Activated gamma-delta T cell (primary cell): ENCODE results near the gene PIF1.

Experiments
- DNase-seq: peaks from one replicate; lab custom pipeline; 2025; lab: John Stamatoyannopoulos, UW
- total RNA-seq, 2 donors: gene quantifications; one replicate each; lab custom pipeline; 2026; lab: John Stamatoyannopoulos, UW

The PIF1 gene, protein sequence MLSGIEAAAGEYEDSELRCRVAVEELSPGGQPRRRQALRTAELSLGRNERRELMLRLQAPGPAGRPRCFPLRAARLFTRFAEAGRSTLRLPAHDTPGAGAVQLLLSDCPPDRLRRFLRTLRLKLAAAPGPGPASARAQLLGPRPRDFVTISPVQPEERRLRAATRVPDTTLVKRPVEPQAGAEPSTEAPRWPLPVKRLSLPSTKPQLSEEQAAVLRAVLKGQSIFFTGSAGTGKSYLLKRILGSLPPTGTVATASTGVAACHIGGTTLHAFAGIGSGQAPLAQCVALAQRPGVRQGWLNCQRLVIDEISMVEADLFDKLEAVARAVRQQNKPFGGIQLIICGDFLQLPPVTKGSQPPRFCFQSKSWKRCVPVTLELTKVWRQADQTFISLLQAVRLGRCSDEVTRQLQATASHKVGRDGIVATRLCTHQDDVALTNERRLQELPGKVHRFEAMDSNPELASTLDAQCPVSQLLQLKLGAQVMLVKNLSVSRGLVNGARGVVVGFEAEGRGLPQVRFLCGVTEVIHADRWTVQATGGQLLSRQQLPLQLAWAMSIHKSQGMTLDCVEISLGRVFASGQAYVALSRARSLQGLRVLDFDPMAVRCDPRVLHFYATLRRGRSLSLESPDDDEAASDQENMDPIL
- 1.3 to 5.6 reads per million in 2 donors for total RNA-seq

DNA sequence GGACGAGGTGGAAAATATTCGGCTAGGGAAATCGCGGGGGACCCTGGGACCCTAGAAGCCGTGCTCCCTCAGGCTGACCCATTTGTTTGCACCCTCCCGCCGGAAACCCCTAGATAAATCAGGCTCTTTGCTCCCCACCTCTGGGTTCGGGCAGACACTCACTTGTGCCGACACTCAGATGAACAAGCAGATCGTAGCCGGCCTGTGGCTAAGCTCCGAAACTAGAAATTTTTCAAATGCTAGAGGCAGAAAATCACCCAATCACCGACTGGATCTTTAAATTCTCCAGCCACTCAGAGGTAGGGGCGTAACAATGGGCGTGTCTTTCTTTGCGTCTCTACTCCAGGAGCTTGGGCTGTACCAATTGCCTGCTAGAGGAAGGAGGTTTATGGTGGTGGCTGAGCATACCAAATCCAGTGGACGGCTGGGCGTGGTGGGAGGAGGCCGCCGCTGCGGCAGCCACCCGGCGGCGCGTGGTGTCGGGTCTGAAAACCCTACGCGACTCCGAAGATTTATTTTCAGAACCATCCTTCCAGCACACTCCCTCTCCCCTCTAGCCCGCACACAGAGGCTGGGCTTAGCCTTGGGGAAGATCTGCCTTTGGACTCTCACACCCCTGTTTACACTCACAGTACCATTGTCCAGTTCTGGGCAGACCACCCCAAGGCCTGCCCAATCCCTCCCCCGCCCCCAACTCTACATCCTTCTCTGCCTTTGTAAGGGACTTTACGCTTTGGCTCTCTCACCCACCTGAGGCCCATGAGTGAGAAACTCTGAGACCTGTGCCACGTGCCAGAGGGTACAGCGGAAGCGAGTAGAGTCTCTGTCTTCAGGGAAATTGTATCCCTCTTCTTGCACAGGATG, at the start of gene PIF1:
PIF1 (minus strand) TSS at position 217 of the 864 bp plus-strand sequence. CDS start 1,312 bp downstream, outside the sequence.
- DNase-seq: peak; percentile 46

DNA sequence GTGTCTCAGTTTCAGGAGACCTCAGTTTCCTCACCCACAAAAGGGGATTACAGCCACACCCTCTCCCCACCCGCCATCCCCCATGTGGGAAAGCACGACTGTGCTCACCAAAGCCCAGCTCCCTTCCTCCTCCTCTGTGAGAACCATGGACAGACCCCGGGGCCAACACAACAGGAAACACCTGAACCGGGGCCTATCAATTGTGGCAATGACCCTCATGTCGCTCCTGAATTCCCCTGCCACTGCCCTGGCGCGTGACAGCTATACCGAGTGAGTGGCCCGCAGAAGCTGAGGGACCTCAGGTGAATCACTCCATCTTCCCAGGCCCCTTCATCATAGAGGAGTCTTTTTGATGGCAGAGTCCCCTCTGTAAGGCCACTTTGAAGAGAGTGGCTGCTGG, 44.9 kb upstream of the PIF1 start:
- no peak for DNase-seq

DNA sequence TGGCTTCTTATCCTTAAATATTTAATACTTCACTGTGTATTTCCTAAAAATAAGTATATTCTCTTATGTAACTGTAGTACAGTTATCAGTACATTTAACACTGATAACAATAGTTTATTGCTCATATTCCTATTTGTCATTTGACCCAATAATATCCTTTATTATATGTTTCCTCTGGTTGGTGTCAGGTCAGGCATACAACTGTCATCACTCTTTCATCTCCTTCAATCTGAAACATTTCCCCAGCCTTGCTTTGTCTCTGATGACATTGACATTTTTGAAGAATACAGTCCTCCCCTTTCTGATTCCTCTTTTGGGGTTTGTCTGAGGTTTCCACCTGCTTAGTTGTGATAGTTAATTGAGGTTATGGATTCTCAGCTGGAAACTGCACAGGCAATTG, 44.1 kb upstream of the PIF1 start:
- DNase-seq: no peak

DNA sequence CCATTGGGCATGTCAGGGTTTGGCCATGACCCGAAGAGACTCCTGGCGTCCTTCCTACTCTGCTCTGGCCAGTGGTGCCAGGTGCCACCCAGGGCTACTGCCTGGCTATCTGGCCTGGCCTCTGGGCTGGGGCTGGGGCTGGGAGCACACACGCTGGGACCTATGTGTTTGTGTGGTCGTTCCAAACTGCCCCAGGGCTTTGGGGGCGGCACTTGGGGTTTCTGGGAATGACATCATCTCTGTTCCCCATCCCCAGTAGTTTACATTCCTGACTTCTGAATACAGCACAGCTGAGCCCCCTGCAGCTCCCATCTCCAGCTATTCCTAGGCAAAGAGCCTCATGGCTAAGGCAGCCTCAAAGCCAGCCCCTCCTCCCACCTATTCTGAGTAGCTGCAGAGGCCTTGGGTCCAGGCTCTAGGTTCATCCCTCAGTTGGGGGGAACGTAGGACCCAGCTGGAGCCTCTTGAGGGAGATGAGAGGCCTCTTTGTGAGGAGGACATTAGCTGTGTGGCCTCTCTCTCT, 40.6 kb upstream of the PIF1 start:
- no peak for DNase-seq

DNA sequence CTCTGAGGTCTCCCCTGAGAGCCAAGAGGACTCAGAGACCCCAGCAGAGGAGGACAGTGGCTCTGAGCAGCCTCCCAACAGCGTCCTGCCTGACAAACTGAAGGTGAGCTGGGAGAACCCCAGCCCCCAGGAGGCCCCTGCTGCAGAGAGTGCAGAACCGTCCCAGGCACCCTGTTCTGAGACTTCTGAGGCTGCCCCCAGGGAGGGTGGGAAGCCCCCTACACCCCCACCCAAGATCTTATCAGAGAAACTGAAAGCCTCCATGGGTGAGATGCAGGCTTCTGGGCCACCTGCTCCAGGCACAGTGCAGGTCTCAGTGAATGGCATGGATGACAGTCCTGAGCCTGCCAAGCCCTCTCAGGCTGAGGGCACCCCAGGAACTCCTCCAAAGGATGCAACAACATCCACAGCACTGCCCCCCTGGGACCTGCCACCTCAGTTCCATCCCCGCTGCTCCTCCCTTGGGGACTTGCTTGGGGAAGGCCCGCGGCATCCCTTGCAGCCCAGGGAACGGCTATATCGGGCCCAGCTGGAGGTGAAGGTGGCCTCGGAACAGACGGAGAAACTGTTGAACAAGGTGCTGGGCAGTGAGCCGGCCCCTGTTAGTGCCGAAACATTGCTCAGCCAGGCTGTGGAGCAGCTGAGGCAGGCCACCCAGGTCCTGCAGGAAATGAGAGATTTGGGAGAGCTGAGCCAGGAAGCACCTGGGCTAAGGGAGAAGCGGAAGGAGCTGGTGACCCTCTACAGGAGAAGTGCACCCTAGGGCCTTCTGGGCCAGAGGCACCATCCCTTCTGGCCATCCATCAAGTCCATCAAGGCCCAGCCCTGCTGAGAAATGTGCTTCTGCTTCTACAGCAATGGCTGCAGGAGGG, 39.9 kb upstream of the PIF1 start:
- DNase-seq: no peak

DNA sequence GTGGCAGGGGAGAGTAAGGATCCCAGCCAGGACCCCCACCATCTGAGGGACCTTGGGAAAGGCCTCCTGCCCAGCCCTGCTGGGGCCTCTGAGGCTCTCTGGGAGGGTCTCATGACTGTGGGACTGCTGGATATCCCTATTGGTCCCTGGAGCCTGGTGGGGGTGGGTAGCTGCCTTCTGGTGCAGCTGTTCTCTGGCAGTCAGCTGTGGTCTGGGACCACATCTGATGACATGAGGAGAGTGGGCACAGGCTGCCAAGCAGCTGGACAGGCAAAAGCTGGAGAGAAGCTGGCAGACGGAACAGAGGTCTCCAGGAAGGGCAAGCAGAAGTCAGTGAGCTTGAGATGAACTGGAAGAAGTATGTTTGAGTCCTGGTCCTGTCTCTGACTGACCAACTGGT, 38.6 kb upstream of the PIF1 start:
- no peak for DNase-seq

DNA sequence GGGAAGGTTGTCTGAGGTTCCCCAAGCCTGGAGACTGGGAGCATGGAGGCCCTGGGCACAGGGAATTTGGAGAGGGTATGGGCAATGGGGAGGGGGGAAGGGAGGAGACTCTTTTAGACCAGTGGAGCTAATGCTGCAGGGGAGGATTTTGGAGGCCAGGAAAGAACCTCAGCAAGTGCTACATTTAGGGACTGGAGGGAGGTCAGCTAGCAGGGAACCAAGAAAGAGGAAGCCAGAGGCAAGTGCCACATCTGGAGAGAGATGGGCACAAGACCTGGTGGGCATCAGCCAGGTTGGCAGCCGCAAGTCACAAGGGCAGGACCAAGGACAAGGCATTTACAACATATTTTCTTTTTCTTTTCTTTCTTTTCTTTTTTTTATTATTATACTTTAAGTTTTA, 37.0 kb upstream of the PIF1 start:
- no peak for DNase-seq

DNA sequence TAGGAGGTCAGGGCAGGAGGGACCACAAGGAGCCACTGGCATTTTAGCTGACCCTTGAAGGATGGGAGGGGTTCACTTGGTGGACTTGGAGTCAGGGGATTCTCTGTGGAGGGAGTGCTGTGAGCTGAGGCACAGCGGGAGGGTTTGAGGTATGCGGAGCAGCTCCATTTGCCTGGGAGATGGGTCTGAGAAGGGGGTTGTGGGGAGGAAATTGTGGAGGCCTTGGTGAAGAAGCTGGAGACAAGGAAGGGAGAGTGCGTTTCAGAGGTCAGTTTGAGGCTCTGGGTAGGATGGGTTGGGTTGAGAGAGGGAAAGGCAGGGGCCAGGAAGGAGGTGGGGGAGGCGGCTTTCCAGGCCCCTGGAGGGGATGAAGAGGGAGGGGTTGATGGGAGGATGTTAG, 36.5 kb upstream of the PIF1 start:
- DNase-seq: no peak

DNA sequence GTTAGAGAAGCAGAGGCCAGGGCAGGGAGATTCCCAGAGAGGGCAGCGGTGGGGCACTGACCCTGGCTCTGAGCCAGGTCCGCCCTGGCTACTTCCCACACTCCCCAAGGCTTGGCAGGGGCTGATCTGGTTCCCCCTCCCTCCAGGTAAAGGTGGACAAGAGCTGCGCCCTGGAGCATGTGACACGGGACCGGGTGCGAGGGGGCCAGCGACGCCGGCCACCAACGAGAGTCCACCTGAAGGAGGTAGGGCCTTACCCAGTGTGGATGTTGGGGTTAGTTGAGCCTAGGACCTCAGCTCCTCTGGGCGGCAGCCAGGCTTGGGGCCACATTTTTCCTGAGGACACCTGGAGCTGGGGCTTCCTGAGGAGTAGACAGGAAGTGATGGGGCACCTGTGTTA, 35.9 kb upstream of the PIF1 start:
- no peak for DNase-seq

DNA sequence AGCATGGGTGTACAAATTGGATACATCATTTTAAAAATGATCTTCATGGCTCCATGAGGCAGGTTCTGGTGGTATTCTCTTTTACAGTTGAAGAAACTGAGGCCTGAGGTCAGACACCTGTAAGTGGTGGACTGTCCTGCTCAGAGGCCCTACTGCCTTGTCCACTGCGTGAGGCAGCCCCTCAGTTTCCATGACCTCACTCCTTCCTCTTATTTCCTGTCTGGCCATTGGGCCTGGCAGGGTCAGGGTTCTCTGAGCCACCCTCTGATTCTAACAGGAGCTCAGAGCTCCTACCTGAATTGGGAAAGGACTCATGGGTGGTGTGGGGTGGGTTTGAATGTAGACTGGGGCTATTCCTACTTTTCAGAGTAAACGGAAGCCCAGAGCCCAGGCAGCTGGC, 33.8 kb upstream of the PIF1 start:
- no peak for DNase-seq

DNA sequence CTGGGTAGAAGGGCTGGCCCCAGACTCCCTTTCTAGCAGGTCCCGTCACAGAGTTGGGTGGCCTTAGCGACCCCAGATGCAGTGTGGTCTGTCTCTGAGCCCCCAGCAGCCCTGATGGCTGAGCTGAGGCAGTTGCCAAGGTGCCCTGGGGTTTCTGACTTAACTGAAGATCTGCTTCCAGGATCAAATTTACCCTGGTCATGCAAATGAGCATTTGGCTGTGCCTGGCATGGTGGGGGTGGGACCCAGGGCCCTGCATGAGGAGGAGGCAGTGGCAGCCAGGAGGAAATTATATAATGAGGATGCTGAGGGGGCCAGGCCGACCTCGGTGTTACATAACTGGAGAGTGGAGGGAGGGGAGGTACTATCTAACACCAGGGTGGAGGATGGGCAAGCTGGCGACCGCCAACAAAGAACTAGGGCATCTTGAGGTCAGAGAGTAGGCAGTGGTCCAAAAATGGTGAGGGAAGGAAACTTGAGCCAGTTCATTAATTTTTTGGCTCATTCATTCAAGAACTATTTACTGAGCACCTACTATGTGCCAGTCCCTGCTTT, 32.7 kb upstream of the PIF1 start:
- DNase-seq: no peak

DNA sequence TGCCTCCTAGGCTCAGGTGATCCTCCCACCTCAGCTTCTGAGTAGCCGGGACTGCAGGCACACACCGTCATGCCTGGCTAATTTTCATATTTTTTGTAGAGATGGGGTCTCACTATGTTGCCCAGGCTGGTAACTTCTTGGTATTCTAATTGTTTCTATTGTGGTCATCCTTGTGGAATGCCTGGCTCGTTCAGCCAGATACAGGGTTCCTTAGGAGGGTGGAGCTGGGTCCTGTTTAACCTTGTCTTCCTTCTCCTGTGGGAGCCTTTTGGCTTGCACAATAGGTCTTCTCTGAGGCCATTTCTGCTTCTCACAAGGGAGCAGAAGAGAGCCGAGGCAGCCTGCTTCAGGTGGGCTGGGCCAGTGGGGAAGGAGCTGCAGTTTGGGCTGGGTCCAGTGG, 32.0 kb upstream of the PIF1 start:
- DNase-seq: no peak

DNA sequence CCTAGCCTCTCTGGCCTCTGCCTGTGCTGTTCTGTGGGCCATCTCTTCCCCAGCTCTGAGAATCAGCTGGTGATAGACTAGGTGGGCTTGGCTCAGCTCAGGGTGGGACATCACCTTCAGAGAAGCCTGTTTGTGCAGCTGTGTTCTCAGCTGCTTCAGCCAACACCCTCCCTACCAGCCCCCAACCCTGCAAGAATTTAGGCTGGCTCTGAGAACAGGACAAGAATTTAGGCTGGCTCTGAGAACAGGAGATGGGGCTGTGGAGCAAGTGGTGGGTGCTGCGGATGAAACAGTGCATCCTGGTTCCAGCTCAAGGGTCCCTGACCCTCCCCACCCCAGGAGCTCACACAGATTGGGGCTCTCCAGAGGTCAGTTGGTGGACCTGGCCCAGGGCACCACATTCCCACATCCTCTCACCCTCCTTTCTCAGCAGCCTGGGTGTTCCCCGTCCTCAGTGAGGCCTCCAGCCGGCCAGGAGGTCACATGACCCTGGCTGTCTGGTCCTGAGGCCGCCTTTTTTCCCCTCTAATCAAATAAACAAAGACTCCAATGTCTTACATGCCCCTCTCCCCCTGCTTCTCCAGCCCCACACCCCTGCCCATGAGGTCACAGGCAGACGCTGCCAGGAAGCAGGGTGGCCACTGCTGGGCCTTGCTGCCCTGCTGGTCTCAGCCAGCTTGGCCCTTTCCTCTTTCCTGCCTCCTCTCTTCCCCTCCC, 31.1 kb upstream of the PIF1 start:
- DNase-seq: no peak

DNA sequence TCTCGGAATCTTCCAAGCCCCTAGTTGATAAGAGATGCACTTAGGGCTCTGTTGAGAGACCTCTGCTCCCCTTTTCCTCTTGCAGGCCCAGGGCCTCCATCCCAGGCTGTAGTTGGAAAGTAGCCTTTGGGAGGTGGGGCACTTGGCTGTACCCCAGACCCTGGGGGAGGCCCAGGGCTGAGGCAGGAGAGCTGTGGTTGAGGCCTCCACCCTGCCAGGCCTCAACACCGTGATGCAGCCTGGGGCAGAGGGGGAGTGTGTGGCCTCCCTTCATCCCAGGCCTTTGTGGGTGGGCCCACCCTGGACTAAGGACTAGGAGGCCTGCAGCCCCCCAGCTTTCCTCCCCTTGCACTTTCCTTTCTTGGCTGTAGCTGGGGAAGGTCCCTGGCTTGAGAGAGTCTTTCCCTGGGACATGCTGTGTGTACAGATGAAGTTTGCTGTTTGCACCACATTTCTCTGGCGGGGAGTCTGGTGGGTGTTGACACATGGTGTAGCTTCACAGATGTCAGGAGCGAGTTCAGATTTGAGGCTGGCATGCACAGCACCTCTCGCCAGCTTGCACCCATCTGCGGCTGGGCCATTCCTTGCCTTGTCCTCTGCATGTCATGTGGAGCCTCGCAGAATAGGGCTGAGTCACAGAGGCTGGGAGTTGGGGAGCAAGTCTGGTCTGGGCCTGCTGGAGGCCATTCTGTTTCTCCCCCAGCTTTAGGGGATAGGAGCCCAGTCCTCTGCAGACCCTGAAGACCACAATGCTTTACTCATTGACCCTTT, 29.9 kb upstream of the PIF1 start:
- no peak for DNase-seq

DNA sequence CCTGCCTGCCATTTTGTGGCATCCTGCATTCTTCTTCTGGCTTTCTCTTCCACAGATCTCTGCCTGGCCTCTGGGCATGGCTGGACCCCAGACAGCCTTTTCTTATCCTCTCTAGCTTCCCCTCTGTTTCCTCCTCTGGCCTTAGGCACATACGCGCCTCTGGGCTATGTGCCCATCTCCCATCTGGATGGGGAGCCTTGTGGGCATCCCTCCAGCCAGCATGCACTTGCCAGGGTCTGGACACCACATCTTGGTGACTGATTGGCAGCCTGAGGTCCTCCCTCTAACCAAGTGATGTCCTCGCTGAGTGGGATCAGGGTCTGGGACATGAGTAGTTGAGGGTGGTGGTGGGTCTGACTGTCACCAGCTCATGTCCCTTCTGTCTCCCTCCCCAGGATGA, 29.1 kb upstream of the PIF1 start:
- no peak for DNase-seq

DNA sequence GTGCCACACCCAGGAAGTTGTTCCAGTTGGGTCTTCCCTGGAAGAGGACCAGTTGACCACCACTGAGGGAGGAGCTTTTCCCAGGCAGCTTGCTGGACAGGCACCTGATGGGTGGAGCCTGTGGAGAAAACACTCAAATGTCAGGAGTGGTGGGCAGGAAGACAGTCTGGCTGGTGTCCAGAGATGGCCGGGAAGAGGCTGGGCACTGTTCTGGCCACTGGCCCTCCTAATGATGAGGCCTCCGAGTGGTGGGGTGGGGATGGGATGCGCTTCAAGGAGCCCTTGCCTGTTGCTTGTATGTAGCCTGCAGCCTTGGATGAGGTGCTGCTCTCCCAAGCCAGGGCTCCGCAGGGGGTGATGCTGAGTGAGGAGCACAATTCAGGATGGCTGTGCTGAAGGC, 28.6 kb upstream of the PIF1 start:
- DNase-seq: no peak

DNA sequence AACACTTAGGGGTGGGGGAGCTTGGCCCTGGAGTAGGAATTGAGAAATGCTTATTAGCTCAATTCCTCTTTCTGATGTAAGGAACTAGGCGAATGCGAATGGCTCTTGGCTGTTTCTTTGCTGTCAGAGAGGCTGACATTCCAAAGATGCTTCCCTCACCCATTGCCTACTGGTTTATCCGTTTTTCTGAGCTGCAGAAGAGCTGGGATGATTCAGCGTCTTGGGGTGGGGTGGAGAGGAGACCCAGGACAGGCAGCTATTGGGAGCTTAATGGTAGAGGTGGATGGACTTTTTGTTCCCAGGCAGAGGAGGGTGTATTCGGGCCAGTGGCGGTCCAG, 26.0 kb upstream of the PIF1 start:
- DNase-seq: no peak

DNA sequence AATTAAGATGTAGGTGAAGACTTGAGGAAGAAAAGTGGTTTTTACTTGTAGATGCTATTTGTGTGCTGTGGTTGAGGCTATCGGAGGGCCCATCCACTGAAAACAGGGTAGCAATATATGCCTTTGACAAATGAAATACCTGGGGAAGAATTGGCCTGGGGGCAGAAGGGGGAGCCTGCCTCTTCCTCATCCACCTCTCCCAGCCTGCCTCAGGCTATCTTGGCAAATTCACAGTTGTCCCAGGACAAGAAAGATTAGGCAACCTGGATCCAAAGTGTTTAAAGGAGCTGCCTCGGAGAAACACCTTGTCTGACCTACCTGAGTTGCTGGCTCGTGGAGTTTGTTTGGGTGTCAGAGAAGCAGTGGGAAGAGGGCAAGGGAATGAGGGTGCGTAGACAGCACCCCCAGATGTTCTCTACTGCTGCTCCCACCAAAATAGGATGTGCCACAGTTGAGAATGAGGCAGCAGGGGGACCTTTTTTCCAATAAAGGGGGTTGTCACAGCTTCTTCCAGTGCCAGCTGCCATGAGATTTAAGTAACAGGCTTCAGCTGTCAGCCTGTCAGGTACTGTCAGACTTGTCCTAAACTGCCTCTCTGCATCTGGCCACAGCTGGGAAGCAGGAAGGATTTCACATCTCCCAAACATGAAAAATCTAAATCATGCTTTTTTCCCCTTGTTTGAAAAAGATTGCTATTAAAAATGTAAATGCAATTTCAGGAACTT, 25.5 kb upstream of the PIF1 start:
- DNase-seq: no peak
